Stimulated activated CD8-positive, alpha-beta memory T cell treated with anti-CD3 and anti-CD28 coated beads, Interleukin-7, amount 100 ng/mL, for 1 hour (primary cell): ENCODE results near the gene MSX1.
"Not testable (repeated sequence)": the region's sequence is repeated elsewhere in the genome, so short reads cannot be mapped to it uniquely, and the experiment has no call there.

Experiments
- DNase-seq, 2 donors: peaks; one replicate each; pipeline ENCODE4 v3.0.0-alpha.2; 2020; ENCODE audit warnings: low read depth in 2 of 2

The MSX1 gene

GRCh38 chr4:4859325-4859798 lies at the start of gene MSX1:
Gene MSX1 (plus strand): TSS chr4:4859665. CDS start chr4:4859900, 235 bp downstream.
- DNase-seq = no peak

DNA sequence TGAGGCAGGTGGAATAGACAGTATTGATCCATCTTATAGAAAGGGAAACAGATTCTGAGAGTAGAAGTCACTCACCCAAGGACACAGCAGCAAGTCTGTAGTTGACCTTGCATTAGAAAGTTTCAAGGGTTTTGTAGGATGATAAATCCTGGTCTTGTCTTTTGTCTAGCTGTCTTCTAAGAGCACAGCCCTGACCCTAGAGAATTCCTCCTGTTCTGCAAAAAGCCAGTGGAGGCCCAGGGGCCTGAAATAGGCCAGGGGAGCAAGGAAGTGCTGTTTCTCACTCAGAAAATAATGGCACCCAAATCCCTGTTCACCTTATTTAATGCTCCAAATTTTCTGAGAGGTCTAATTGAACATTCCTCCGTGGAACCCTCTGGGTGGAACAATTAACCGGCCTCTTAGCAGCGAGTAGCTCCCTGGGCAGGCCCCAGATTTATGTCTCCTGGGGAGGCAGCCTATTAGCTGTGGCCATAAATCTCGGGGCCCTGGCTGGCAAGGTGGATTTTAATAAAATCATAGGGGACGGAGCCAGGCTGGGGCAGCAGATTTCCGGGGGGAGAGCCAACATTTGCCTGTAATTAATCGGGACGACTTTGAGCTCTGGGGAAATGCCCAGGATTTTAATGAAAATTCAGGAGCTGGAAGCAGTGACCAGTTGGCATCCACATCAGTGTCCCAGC lies 49.2 kb upstream of the MSX1 start:
- DNase-seq = no peak

DNA sequence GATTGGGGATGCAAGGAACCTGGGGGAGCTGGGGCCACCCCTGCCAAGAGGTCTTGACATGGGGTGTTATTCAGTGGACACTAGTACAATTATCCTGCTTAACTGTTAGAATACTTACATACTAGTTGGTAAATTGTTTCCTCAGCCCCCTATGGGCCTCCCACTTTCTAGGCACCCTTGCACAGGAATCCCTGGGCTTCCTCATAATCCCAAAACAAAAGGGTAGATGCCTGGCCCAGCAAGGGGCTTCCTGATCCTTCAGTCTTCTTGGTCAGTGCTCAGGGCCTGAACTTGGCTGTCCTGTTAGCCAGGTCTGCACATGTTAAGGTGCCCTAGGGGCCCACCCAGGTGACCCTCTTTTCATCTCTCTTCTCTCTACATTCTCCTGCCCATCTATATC lies 48.7 kb upstream of the MSX1 start:
- DNase-seq = no peak

GRCh38 chr4:4812145-4812794 lies 47.2 kb upstream of the MSX1 start:
- DNase-seq = no peak

- DNase-seq = no peak
These were observed 40.9 kb upstream of the MSX1 start for GRCh38 chr4:4818415-4819212.

GRCh38 chr4:4819213-4819606 lies 40.3 kb upstream of the MSX1 start:
- no peak for DNase-seq

- DNase-seq = no peak
These were observed 39.2 kb upstream of the MSX1 start for GRCh38 chr4:4820261-4820660.

DNA sequence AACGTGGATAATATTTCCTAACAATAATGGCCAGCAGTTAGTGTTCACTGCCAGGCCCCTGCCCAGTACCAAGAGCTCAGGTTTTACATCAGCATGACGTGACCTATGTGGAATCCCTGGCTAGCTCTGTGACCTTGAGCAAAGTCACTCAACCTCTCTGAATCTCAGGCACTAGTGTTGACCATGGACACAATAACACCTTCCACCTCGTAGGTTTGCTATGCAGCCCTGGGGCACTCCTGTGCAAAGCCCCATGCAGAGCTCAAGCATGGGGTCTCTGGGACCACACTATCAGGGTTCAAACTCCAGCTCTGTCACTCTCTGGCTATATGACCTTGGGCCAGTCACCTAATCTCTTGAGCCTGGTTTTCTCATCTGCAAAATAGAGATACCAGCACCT lies 38.7 kb upstream of the MSX1 start:
- DNase-seq = no peak

DNA sequence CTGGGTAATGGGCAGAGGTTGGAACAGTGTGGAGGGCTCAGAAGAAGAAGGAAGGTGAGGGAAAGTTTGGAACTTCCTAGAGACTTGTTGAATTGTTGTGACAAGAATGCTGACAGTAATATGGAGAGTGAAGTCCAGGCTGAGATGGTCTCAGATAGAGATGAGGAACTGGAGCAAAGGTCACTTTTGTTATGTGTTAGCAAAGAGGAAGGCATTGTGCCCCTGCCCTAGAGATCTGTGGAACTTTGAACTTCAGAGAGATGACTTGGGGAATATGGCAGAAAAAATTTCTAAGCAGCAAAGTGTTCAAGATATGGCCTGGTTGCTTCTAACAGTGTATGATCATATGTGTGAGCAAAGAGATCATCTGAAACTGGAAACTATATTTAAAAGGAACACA lies 37.9 kb upstream of the MSX1 start:
- no peak for DNase-seq

GRCh38 chr4:4822286-4822685 lies 37.2 kb upstream of the MSX1 start:
- DNase-seq = not testable (repeated sequence)

DNA sequence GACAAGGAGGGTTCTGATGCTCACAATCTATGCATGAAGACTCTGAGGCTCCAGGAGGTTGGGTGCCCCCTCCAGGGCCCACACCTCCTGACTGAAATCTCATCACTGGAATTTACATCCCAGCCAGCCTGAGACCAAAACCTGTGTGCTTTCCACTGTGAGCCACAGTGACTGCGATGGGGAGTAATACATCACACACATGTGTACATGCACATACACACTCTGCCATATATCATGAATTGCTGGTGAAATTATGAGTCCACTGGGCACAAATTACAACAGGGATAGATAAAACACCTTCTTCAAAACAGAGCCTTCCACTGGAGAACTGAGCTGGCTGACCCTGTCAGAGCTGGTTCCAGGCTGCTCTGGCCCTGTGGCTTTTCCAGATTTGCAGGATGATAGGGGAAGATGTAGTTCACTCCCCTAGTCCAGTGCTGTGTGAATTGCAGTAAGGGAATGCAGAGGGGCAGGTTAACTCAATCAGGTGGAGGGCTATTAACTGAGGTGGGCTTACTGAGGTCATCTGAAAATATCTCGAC lies 35.8 kb upstream of the MSX1 start:
- DNase-seq = no peak

- DNase-seq = no peak
These were observed 35.2 kb upstream of the MSX1 start for GRCh38 chr4:4824232-4824631.

DNA sequence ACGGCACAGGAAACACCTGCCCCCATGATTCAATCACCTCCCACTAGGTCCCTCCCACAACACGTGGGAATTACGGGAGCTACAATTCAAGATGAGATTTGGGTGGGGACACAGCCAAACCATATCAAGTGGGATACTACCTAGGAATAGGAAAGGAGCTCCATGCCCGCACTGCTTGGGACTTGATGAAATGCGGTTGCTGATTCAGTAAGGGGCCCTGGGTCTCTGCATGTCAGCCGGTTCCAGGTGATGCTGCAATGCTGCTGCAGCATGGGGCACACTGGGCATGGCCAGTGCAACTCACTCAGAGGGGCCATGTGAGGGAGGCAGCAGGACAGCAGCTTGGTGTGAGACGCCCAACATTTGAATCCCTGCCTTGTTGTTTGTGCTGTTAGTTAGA lies 34.0 kb upstream of the MSX1 start:
- no peak for DNase-seq

DNA sequence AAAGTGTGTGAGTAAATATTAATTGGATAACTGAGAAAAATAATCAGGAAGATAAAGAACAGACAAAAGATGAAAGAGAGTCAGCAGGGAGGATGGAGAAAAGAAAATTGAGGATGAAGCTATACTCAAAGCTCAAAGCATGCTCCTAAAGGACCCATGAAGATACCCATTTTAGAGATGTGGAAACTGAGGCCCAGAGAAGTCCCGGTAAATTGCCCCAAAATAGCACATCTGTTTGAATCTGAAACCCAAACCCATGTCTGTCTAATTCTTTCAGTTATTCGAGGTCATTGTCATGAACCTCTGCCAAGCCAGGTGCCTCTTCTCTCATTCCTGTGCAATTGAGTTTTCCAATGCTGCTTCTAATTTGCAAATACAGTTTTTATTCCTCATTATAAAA lies 29.6 kb upstream of the MSX1 start:
- no peak for DNase-seq

DNA sequence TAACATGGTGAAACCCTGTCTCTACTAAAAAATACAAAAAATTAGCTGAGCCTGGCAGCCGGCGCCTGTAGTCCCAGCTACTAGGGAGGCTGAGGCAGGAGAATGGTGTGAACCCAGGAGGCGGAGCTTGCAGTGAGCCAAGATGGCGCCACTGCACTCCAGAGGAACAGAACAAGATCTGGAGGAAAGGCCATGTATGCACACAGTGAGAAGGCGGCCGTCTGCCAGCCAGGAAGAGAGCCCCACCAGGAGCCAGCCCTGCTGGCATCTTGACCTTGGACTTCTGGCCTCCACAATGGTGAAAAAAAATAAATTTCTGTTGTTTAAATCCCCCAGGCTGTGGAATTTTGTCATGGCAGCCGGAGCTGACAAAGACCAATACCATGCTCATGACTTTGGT lies 28.2 kb upstream of the MSX1 start:
- DNase-seq = no peak

GRCh38 chr4:4831825-4832224 lies 27.6 kb upstream of the MSX1 start:
- DNase-seq = no peak

GRCh38 chr4:4836044-4836443 lies 23.4 kb upstream of the MSX1 start:
- DNase-seq = no peak

DNA sequence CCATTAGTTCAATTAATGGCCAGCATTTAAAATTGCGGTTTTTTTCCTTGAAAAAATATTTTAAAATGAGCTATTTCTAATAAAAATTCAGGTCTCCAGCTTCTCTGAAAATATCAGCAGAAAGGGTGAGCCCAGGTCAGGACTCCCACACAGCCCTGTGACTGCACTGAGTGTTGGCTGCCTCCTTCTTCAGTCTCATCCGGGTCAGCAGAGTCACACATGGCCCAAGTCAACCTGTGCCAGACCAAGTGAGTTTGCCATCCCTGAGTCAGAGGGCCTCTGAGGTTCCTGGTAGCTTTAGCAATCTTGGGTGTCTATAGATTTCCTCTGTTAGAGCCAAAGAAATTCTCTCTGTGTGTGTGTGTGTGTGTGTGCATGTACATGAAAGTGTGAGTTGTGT lies 22.1 kb upstream of the MSX1 start:
- no peak for DNase-seq

GRCh38 chr4:4838051-4838935 lies 21.2 kb upstream of the MSX1 start:
- no peak for DNase-seq

DNA sequence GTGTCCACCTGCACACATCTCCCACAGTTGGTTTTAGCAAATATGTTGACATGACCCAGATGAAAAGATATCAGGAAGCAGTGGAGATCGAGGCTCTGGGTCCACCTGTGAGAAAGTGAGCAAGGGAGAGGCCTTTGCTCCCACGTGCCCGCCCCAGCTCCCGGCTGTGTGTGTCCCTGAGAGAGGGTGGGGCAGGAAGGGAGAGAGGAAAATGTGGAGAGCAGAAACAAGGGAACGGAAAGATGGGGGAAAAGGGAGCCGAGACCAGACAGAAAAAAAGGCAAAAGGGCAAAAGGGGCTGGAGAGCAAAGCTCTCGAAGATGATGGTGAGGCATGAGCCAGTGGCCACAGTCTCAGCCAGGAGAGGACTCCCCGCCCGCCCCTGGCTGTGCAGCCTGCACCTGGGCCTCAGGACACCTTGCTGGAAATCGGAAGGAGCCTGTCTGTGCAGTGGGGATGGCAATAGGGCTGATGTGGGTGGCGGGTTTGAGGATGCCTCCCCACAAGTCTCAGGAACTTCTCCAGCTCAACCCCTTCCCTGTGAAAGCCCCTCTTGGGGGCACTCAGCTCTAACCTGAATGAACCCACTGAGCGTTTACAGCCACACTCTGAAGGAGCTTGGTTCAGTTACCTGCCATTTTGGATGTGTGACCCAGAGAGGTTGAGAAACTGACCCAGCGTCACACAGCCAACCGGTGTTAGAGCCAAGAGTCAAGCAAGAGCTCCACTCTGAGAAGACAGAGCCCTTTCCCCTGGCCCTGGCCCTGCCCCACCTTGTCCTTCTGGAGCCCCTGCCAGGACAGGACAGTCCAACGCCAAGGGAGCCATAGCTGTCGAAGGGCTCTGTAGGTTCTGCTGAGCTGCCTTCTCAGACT lies 20.3 kb upstream of the MSX1 start:
- no peak for DNase-seq

- DNase-seq = no peak
These were observed 19.1 kb upstream of the MSX1 start for GRCh38 chr4:4840351-4840750.
